ENCODE measurements around the gene ZSCAN9. TPM values are rescaled to one million over a fixed set of nuclear protein-coding genes. Genes with fewer than 3 reads are reported as not detected.

ZSCAN9 gene
- total and polyA plus RNA-seq, 2 of the 13 experiments (the other 11 are each of a cell fraction or from before 2014, with no cell fraction given): 14.6 to 17.8 TPM

- TF ChIP-seq SMAD1 (CRISPR knock-in tag; IDR thresholded peaks at IDR 0.05; ENCODE audit: borderline replicate concordance, low read depth) (no peak), BCLAF1 (IDR thresholded peaks at IDR 0.05) (no peak), ZNF75D (CRISPR knock-in tag; IDR thresholded peaks at IDR 0.05; ENCODE audit: borderline replicate concordance) (no peak), TEF (CRISPR knock-in tag; IDR thresholded peaks at IDR 0.05) (no peak; the same call in 1 of the 2 replicates), ETV5 (CRISPR knock-in tag; IDR thresholded peaks at IDR 0.05; ENCODE audit: borderline replicate concordance) (peak; percentile 86; the same call in 1 of the 2 replicates), NRL (CRISPR knock-in tag; IDR thresholded peaks at IDR 0.05; ENCODE audit: borderline replicate concordance) (no peak; the same call in none of the 2 replicates), ZNF879 (CRISPR knock-in tag; IDR thresholded peaks at IDR 0.05) (no peak), MBD4 (IDR thresholded peaks at IDR 0.05; ENCODE audit: borderline replicate concordance, low read length) (no peak), ZMYM3 (CRISPR knock-in tag; IDR thresholded peaks at IDR 0.05) (no peak), RXRA (CRISPR knock-in tag; IDR thresholded peaks at IDR 0.05) (peak; percentile 16; the same call in 1 of the 2 replicates), RFX5 (IDR thresholded peaks at IDR 0.05; ENCODE audit: low read depth, low read length) (no peak), NKX3-1 (CRISPR knock-in tag; IDR thresholded peaks at IDR 0.05) (no peak; the same call in none of the 2 replicates), ZNF431 (CRISPR knock-in tag; IDR thresholded peaks at IDR 0.05; ENCODE audit: borderline replicate concordance, low read depth) (no peak; the same call in 1 of the 2 replicates), ZBTB49 (CRISPR knock-in tag; IDR thresholded peaks at IDR 0.05; ENCODE audit: borderline replicate concordance) (no peak), PRDM10 (CRISPR knock-in tag; IDR thresholded peaks at IDR 0.05; ENCODE audit: low read depth) (no peak), SIN3A (IDR thresholded peaks at IDR 0.05; ENCODE audit: borderline replicate concordance, low read depth, low read length) (peak; percentile 39; the same call in 1 of the 2 replicates), ZFP37 (CRISPR knock-in tag; IDR thresholded peaks at IDR 0.05; ENCODE audit: borderline replicate concordance) (peak; percentile 87; the same call in 1 of the 2 replicates)
Measured at GRCh38 chr6:28218312-28219248, 6.5 kb upstream of the ZSCAN9 start (continued).
